Astrocyte of the cerebellum (primary cell): ENCODE measurements around the gene CDYL2.

ENCODE experiments used
- DNase-seq: peaks from one replicate; pipeline ENCODE4 v3.0.0-alpha.2; 2011; ENCODE audit warnings: low read depth
- H3K4me3 ChIP-seq: 2 replicates; pipeline ENCODE4 v1.5.1; 2011; ENCODE audit warnings: mild to moderate bottlenecking, low read depth, low read length, moderate library complexity
- in situ Hi-C: cut with HindIII; loops from 2 replicates; pipeline ENCODE4 v1.10.0; 2017; ENCODE audit warnings: low sequenced_read_pairs
- TF ChIP-seq, protein P1 (sequence below): IDR thresholded peaks from 2 replicates; pipeline ENCODE4 v1.5.1; 2012; ENCODE audit warnings: low read length, low read depth, moderate library complexity, mild to moderate bottlenecking; ENCODE audit errors: missing control alignments

CDYL2 gene

DNA sequence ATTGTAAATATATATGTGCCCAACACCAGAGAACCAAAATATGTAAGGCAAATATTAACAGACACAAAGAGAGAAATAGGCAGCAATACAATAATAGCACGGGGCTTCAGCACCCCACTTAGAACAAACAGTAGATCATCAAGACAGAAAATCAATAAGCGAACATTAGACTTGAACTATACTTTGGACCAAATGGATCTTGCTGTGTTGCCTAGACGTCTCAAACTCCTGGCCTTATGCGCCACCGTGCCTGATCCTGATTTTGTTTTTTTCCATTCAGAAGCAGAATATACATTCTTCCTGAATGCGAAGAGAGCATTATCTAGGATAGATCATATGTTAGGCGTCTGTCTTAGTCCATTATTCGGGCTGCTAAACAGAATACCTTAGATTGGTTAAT lies 41.9 kb upstream of the CDYL2 start:
- TF ChIP-seq, protein P1, sequence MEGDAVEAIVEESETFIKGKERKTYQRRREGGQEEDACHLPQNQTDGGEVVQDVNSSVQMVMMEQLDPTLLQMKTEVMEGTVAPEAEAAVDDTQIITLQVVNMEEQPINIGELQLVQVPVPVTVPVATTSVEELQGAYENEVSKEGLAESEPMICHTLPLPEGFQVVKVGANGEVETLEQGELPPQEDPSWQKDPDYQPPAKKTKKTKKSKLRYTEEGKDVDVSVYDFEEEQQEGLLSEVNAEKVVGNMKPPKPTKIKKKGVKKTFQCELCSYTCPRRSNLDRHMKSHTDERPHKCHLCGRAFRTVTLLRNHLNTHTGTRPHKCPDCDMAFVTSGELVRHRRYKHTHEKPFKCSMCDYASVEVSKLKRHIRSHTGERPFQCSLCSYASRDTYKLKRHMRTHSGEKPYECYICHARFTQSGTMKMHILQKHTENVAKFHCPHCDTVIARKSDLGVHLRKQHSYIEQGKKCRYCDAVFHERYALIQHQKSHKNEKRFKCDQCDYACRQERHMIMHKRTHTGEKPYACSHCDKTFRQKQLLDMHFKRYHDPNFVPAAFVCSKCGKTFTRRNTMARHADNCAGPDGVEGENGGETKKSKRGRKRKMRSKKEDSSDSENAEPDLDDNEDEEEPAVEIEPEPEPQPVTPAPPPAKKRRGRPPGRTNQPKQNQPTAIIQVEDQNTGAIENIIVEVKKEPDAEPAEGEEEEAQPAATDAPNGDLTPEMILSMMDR = no peak
- in situ Hi-C loops = no loop called here
- no peak for DNase-seq
- H3K4me3 ChIP-seq = no peak overlapping the region

DNA sequence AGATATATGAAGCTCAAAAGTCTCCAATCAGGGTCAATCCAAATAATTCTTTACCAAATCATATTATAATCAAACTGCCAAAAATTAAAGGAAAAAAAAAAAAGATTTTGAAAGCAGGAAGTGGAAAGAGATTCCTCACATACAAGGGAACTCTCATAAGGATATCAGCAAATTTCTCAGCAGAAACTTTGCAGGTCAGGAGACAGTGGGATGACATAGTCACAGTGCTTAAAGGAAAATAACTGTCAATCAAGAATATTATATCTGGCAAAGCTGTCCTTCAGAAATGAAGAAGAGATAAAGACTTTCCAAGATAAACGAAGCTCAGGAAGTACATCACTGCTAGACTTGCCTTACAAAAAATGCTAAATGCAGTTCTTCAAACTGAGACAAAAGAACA lies 40.0 kb upstream of the CDYL2 start:
- in situ Hi-C loops = no loop called here
- TF ChIP-seq, protein P1 = no peak
- no peak overlapping the region for H3K4me3 ChIP-seq
- no peak for DNase-seq

DNA sequence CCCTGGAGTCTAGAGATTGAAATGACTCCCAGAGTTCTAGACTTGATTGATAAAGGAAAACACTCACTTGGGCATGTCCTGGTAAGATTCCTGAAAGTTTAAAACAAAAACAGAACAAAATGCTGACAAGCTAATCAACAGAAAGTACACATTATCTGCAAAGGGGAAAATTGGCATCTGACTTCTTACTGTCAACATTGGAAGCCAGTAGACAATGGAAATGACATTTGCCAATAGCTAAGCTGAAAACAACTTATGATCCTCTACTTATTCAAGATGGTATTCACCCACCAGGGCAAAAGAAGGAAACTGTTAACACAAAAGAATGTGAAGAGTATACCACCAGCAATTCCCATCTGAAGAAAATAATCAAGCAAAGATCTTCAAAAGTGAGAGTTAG lies 36.8 kb upstream of the CDYL2 start:
- TF ChIP-seq, protein P1 = no peak
- in situ Hi-C loops = no loop called here
- no peak overlapping the region for H3K4me3 ChIP-seq
- DNase-seq = no peak

DNA sequence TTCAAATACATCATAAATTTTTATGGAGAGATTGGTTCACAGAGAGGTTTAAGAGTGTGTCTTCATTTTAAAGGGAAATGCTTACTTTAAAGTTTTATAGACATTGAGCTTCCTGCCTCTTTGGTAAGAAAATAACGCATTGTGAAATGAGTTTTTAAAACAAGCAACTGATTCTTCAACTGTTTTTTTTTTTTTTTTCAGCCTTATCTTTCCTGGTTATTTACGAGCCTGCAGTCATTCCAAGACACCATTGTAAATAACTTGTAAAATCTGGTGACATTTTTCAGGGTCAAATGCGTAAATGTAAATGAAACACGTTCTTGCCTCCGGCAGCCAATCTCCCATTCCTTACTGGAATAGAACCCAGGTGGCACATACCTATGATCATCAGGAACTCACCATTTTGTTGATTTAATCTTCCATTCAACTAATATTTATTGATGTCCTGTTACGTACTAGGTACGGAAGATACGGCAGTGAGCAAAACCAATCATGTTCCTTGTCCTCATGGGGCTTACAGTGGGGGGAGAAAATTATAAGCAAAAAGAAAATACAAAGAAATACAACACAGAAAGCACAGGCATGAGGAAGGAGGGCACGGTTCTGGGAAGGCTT lies 33.2 kb upstream of the CDYL2 start:
- no peak for DNase-seq
- H3K4me3 ChIP-seq = no peak overlapping the region
- in situ Hi-C loops = no loop called here
- TF ChIP-seq, protein P1 = no peak

DNA sequence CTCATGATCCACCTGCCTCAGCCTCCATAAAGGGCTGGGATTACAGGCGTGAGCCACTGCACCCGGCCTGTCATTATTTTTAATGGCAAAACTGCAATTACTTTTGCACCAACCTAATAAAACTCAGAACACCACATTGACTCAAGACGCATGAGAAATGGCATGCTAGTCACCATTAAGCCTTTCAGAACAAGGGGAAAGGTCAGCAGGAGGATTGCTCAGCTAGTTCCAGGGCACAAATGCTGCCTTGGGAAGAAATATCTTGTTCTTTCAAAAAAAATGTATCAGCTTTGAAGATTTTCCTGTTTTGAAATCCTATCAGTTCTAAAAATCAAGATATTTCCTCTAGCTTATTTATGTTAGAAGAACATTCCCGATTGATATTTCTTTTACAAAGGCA lies 32.4 kb upstream of the CDYL2 start:
- TF ChIP-seq, protein P1 = no peak
- no peak overlapping the region for H3K4me3 ChIP-seq
- in situ Hi-C loops = no loop called here
- no peak for DNase-seq

DNA sequence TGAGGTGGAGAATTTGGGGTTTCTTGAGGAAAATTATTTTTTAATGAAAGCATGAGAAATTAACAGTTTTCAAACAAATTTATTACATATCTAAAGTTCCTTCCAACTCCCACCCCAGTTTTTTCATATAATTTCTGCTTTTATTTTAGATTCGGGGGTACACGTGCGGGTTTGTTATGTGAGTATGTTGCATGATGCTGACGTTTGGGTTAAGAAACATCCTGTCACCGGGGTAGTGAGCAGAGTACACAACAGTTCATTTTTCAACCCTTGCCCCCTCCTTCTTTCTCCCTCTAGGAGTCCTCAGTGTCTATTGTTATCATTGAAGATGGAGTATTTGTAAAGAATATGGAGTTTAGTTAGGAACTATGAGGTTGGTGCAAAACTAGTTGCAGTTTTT lies 31.8 kb upstream of the CDYL2 start:
- H3K4me3 ChIP-seq = no peak overlapping the region
- TF ChIP-seq, protein P1 = no peak
- in situ Hi-C loops = no loop called here
- DNase-seq = no peak
